HepG2 (cell line): Measurements from ENCODE around the gene POLRMT. TPM values are rescaled to one million over a fixed set of nuclear protein-coding genes. Genes with fewer than 3 reads are reported as not detected.

Experiments
- FIP1L1 ChIP-seq: fragments of 200-400 bp; formaldehyde crosslinking; IDR thresholded peaks from 2 replicates; pipeline ENCODE4 v1.6.1; 2018; ENCODE audit warnings: low read depth, mild to moderate bottlenecking, low read length, moderate library complexity, borderline replicate concordance; ENCODE audit not compliant: insufficient read depth
- MED1 ChIP-seq: sonication (generic); formaldehyde crosslinking; IDR thresholded peaks from 2 replicates; pipeline ENCODE4 v1.4.0; 2020; ENCODE audit warnings: missing genetic modification reagents
- PRDM15 ChIP-seq: sonication (generic); formaldehyde crosslinking; IDR thresholded peaks from 2 replicates; pipeline ENCODE4 v1.4.0; 2020; ENCODE audit warnings: missing genetic modification reagents
- TEAD3 ChIP-seq: optimal IDR thresholded peaks from 2 replicates; pipeline ENCODE3; 2016; ENCODE audit warnings: borderline replicate concordance
- TP53 ChIP-seq: sonication (generic); formaldehyde crosslinking; conservative IDR thresholded peaks from 2 replicates; pipeline ENCODE4 v1.4.0; 2020; ENCODE audit warnings: missing genetic modification reagents
- XRCC5 ChIP-seq: fragments of 200-400 bp; formaldehyde crosslinking; optimal IDR thresholded peaks from 2 replicates; pipeline ENCODE3; 2017; ENCODE audit warnings: mild to moderate bottlenecking, low read length
- ZNF383 ChIP-seq: sonication (generic); formaldehyde crosslinking; IDR thresholded peaks from 2 replicates; pipeline ENCODE4 v1.4.0; 2020; ENCODE audit warnings: missing genetic modification reagents, mild to moderate bottlenecking, borderline replicate concordance
- ZNF773 ChIP-seq: sonication (generic); formaldehyde crosslinking; IDR thresholded peaks from 2 replicates; pipeline ENCODE4 v1.4.0; 2020; ENCODE audit warnings: missing genetic modification reagents, borderline replicate concordance
- ZSCAN22 ChIP-seq: sonication (generic); formaldehyde crosslinking; IDR thresholded peaks from 2 replicates; pipeline ENCODE4 v1.4.0; 2020; ENCODE audit warnings: mild to moderate bottlenecking, missing genetic modification reagents
- polyA plus RNA-seq, 8 experiments: library from polyadenylated mRNA; depleted of rRNA in 3 of 8; stranded (reverse) in 7 of 8; unstranded in 1 of 8; fragments of >200 nt; fragmentation: Illumina TruSeq in 4 of 8; extraction: Trizol in 4 of 8; gene quantifications; 2 replicates each; pipeline versions ENCODE4 v1.2.1 to v1.2.3, GENCODE V29; 2011 to 2016; ENCODE audit warnings: low read depth in 4 of 8, missing spikeins in 1 of 8, mixed read lengths in 1 of 8; ENCODE audit not compliant: insufficient read depth in 1 of 8
- total RNA-seq, 5 experiments: library from RNA; depleted of rRNA; stranded (reverse); fragments of >200 nt; fragmentation: Illumina TruSeq; extraction: Trizol; gene quantifications; 2 replicates each; pipeline ENCODE4 v1.2.3, GENCODE V29; 2016; ENCODE audit warnings: low read depth in 1 of 5
- TF ChIP-seq, protein P1 (sequence below): sonication (generic); formaldehyde crosslinking; conservative IDR thresholded peaks from 2 replicates; pipeline ENCODE4 v1.4.0; 2020; ENCODE audit warnings: mild to moderate bottlenecking, missing genetic modification reagents, moderate library complexity
- TF ChIP-seq, protein P2 (sequence below): sonication (generic); formaldehyde crosslinking; IDR thresholded peaks from 2 replicates; pipeline ENCODE4 v1.5.0; 2020; ENCODE audit warnings: mild to moderate bottlenecking, missing genetic modification reagents, borderline replicate concordance
- TF ChIP-seq, protein P3 (sequence below): IDR thresholded peaks from 2 replicates; pipeline ENCODE4 v1.6.1; 2016; ENCODE audit warnings: missing compliant biosample characterization, missing genetic modification reagents, borderline replicate concordance
- TF ChIP-seq, protein P4 (sequence below): sonication (generic); formaldehyde crosslinking; IDR thresholded peaks from 2 replicates; pipeline ENCODE4 v1.4.0; 2020; ENCODE audit warnings: missing genetic modification reagents

The POLRMT gene
- total and polyA plus RNA-seq, 2 of the 13 experiments (the other 11 are each of a cell fraction or from before 2014, with no cell fraction given): 78.0 to 101 TPM

GRCh38 chr19:664913-665443 is 31.6 kb upstream of the POLRMT start (continued):
- TF ChIP-seq ZNF773 (no peak), TP53 (CRISPR knock-in tag) (no peak), PRDM15 (no peak), XRCC5 (peak; percentile 52), ZSCAN22 (CRISPR knock-in tag) (no peak), ZNF383 (no peak), FIP1L1 (no peak), MED1 (CRISPR knock-in tag) (peak; percentile 65), TEAD3 (CRISPR knock-in tag) (peak; percentile 77)
- TF ChIP-seq, protein P1, sequence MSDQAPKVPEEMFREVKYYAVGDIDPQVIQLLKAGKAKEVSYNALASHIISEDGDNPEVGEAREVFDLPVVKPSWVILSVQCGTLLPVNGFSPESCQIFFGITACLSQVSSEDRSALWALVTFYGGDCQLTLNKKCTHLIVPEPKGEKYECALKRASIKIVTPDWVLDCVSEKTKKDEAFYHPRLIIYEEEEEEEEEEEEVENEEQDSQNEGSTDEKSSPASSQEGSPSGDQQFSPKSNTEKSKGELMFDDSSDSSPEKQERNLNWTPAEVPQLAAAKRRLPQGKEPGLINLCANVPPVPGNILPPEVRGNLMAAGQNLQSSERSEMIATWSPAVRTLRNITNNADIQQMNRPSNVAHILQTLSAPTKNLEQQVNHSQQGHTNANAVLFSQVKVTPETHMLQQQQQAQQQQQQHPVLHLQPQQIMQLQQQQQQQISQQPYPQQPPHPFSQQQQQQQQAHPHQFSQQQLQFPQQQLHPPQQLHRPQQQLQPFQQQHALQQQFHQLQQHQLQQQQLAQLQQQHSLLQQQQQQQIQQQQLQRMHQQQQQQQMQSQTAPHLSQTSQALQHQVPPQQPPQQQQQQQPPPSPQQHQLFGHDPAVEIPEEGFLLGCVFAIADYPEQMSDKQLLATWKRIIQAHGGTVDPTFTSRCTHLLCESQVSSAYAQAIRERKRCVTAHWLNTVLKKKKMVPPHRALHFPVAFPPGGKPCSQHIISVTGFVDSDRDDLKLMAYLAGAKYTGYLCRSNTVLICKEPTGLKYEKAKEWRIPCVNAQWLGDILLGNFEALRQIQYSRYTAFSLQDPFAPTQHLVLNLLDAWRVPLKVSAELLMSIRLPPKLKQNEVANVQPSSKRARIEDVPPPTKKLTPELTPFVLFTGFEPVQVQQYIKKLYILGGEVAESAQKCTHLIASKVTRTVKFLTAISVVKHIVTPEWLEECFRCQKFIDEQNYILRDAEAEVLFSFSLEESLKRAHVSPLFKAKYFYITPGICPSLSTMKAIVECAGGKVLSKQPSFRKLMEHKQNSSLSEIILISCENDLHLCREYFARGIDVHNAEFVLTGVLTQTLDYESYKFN: 0 out of 2 replicates have a peak, but pooled peaks have one; percentile 25
- TF ChIP-seq, protein P2, sequence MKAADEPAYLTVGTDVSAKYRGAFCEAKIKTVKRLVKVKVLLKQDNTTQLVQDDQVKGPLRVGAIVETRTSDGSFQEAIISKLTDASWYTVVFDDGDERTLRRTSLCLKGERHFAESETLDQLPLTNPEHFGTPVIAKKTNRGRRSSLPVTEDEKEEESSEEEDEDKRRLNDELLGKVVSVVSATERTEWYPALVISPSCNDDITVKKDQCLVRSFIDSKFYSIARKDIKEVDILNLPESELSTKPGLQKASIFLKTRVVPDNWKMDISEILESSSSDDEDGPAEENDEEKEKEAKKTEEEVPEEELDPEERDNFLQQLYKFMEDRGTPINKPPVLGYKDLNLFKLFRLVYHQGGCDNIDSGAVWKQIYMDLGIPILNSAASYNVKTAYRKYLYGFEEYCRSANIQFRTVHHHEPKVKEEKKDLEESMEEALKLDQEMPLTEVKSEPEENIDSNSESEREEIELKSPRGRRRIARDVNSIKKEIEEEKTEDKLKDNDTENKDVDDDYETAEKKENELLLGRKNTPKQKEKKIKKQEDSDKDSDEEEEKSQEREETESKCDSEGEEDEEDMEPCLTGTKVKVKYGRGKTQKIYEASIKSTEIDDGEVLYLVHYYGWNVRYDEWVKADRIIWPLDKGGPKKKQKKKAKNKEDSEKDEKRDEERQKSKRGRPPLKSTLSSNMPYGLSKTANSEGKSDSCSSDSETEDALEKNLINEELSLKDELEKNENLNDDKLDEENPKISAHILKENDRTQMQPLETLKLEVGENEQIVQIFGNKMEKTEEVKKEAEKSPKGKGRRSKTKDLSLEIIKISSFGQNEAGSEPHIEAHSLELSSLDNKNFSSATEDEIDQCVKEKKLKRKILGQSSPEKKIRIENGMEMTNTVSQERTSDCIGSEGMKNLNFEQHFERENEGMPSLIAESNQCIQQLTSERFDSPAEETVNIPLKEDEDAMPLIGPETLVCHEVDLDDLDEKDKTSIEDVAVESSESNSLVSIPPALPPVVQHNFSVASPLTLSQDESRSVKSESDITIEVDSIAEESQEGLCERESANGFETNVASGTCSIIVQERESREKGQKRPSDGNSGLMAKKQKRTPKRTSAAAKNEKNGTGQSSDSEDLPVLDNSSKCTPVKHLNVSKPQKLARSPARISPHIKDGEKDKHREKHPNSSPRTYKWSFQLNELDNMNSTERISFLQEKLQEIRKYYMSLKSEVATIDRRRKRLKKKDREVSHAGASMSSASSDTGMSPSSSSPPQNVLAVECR (CRISPR knock-in tag): peak; percentile 70
- TF ChIP-seq, protein P3, sequence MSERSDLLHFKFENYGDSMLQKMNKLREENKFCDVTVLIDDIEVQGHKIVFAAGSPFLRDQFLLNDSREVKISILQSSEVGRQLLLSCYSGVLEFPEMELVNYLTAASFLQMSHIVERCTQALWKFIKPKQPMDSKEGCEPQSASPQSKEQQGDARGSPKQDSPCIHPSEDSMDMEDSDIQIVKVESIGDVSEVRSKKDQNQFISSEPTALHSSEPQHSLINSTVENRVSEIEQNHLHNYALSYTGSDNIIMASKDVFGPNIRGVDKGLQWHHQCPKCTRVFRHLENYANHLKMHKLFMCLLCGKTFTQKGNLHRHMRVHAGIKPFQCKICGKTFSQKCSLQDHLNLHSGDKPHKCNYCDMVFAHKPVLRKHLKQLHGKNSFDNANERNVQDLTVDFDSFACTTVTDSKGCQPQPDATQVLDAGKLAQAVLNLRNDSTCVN (CRISPR knock-in tag): no peak
- TF ChIP-seq, protein P4, sequence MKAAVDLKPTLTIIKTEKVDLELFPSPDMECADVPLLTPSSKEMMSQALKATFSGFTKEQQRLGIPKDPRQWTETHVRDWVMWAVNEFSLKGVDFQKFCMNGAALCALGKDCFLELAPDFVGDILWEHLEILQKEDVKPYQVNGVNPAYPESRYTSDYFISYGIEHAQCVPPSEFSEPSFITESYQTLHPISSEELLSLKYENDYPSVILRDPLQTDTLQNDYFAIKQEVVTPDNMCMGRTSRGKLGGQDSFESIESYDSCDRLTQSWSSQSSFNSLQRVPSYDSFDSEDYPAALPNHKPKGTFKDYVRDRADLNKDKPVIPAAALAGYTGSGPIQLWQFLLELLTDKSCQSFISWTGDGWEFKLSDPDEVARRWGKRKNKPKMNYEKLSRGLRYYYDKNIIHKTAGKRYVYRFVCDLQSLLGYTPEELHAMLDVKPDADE: no peak
